ENCODE data around the gene ABL1. TPM values are rescaled to one million over a fixed set of nuclear protein-coding genes. Genes with fewer than 3 reads are reported as not detected.

The ABL1 gene
- total RNA-seq, 1 donor from 2014 or later = 121 TPM

- TF ChIP-seq, protein P1, sequence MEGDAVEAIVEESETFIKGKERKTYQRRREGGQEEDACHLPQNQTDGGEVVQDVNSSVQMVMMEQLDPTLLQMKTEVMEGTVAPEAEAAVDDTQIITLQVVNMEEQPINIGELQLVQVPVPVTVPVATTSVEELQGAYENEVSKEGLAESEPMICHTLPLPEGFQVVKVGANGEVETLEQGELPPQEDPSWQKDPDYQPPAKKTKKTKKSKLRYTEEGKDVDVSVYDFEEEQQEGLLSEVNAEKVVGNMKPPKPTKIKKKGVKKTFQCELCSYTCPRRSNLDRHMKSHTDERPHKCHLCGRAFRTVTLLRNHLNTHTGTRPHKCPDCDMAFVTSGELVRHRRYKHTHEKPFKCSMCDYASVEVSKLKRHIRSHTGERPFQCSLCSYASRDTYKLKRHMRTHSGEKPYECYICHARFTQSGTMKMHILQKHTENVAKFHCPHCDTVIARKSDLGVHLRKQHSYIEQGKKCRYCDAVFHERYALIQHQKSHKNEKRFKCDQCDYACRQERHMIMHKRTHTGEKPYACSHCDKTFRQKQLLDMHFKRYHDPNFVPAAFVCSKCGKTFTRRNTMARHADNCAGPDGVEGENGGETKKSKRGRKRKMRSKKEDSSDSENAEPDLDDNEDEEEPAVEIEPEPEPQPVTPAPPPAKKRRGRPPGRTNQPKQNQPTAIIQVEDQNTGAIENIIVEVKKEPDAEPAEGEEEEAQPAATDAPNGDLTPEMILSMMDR (IDR thresholded peaks at IDR 0.05; ENCODE audit: unreplicated experiment) = no peak
- Mint-ChIP-seq H3K4me3 (ENCODE audit: unreplicated experiment) (no peak overlapping the region), H3K27me3 (ENCODE audit: unreplicated experiment) (peaks cover 11% of the 10 kb centered on the region), H3K36me3 (ENCODE audit: low read depth, unreplicated experiment) (no peaks in the 10 kb centered on the region), H3K4me1 (ENCODE audit: unreplicated experiment) (peaks cover 4% of the 10 kb centered on the region), H3K9me3 (ENCODE audit: unreplicated experiment) (no peaks in the 10 kb centered on the region), H3K27ac (ENCODE audit: unreplicated experiment) (no peak overlapping the region)
- no peak for DNase-seq (ENCODE audit: low spot score)
Measured at GRCh38 chr9:130925050-130925678, 90.1 kb downstream of the ABL1 start.

DNA sequence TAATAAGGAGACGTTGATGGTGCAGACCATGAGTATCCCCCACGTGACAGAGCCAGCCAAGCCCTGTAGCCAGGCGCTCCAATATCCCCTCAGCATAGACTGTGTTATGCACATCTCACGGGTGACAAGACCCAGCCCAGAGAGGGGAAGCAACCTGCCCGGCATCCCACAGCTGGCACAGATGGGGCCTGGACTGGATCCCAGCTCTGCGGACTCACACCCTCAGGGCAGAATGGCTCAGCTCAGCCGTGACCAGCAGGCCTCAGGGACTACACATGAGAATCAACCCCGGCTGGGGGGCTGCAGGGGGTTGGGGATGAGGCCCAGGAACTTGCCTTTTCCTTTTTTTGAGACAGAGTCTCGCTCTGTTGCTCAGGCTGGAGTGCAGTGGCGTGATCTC is 92.3 kb downstream of the ABL1 start:
- no peaks in the 10 kb centered on the region for H3K36me3 Mint-ChIP-seq (ENCODE audit: low read depth, unreplicated experiment)
- H3K4me1 Mint-ChIP-seq (ENCODE audit: unreplicated experiment) = peaks cover 4% of the 10 kb centered on the region
- H3K4me3 Mint-ChIP-seq (ENCODE audit: unreplicated experiment) = no peak overlapping the region
- TF ChIP-seq, protein P1 (IDR thresholded peaks at IDR 0.05; ENCODE audit: unreplicated experiment) = no peak
- H3K9me3 Mint-ChIP-seq (ENCODE audit: unreplicated experiment) = no peaks in the 10 kb centered on the region
- H3K27me3 Mint-ChIP-seq (ENCODE audit: unreplicated experiment) = peaks cover 10% of the 10 kb centered on the region
- DNase-seq (ENCODE audit: low spot score) = no peak
- H3K27ac Mint-ChIP-seq (ENCODE audit: unreplicated experiment) = no peak overlapping the region

GRCh38 chr9:130927995-130928900 is 93.2 kb downstream of the ABL1 start:
- TF ChIP-seq, protein P1 (IDR thresholded peaks at IDR 0.05; ENCODE audit: unreplicated experiment) = no peak
- no peak overlapping the region for H3K4me3 Mint-ChIP-seq (ENCODE audit: unreplicated experiment)
- peaks cover 6% of the 10 kb centered on the region for H3K27me3 Mint-ChIP-seq (ENCODE audit: unreplicated experiment)
- no peak overlapping the region for H3K27ac Mint-ChIP-seq (ENCODE audit: unreplicated experiment)
- DNase-seq (ENCODE audit: low spot score) = no peak
- peaks cover 3% of the 10 kb centered on the region for H3K4me1 Mint-ChIP-seq (ENCODE audit: unreplicated experiment)
- H3K9me3 Mint-ChIP-seq (ENCODE audit: unreplicated experiment) = no peaks in the 10 kb centered on the region
- no peaks in the 10 kb centered on the region for H3K36me3 Mint-ChIP-seq (ENCODE audit: low read depth, unreplicated experiment)

GRCh38 chr9:130929571-130930038 is 94.6 kb downstream of the ABL1 start:
- DNase-seq (ENCODE audit: low spot score) = no peak
- Mint-ChIP-seq H3K36me3 (ENCODE audit: low read depth, unreplicated experiment) (no peaks in the 10 kb centered on the region), H3K27ac (ENCODE audit: unreplicated experiment) (no peak overlapping the region), H3K4me3 (ENCODE audit: unreplicated experiment) (no peak overlapping the region), H3K4me1 (ENCODE audit: unreplicated experiment) (peaks cover 3% of the 10 kb centered on the region), H3K27me3 (ENCODE audit: unreplicated experiment) (peaks cover 6% of the 10 kb centered on the region), H3K9me3 (ENCODE audit: unreplicated experiment) (no peaks in the 10 kb centered on the region)
- TF ChIP-seq, protein P1 (IDR thresholded peaks at IDR 0.05; ENCODE audit: unreplicated experiment) = no peak

Measured in endothelial cell (in vitro differentiated cells).